Mesodermal cell (in vitro differentiated cells): Measurements from ENCODE around the gene PANK4.

ENCODE experiments used
- H3K27ac ChIP-seq: 2 replicates; pipeline ENCODE4 v1.7.0; 2013; ENCODE audit warnings: mild to moderate bottlenecking, low read depth, low read length, moderate library complexity; ENCODE audit not compliant: severe bottlenecking
- H3K36me3 ChIP-seq: 2 replicates; pipeline ENCODE4 v1.7.1; 2013; ENCODE audit warnings: mild to moderate bottlenecking, low read length, moderate library complexity; ENCODE audit not compliant: control insufficient read depth, insufficient read depth
- H3K4me1 ChIP-seq: one replicate; pipeline ENCODE4 v1.7.1; 2013; ENCODE audit warnings: mild to moderate bottlenecking, low read length; ENCODE audit not compliant: insufficient read depth, control insufficient read depth, poor library complexity, severe bottlenecking
- H3K4me3 ChIP-seq: 2 replicates; pipeline ENCODE4 v1.7.0; 2013; ENCODE audit warnings: low read length, control low read depth, mild to moderate bottlenecking; ENCODE audit not compliant: insufficient read depth, poor library complexity, severe bottlenecking; ENCODE audit errors: extremely low read depth
- H3K9me3 ChIP-seq: 2 replicates; pipeline ENCODE4 v1.7.1; 2013; ENCODE audit warnings: mild to moderate bottlenecking, low read length, moderate library complexity; ENCODE audit not compliant: control insufficient read depth
- WGBS, 2 experiments: methylation state at CpG; one replicate each; pipeline ENCODE4 v1.1.5; 2013; ENCODE audit warnings: missing lambda C conversion rate in 2 of 2; ENCODE audit not compliant: insufficient coverage in 2 of 2; 5-methylcytosine and 5-hydroxymethylcytosine counted together

Gene PANK4

GRCh38 chr1:2527556-2527860 is 1.1 kb upstream of the PANK4 start:
- WGBS, 2 experiments, result 86 to 95% methylated on average over 3 of the region's 4 CpGs
- Histone ChIP-seq H3K36me3 (peaks cover 12% of the 10 kb centered on the region), H3K4me3 (no peak overlapping the region), H3K4me1 (peaks cover 41% of the 10 kb centered on the region), H3K9me3 (no peaks in the 10 kb centered on the region), H3K27ac (no peak overlapping the region)

- WGBS, 2 experiments, result 27 to 28% methylated on average over 18 to 20 of the region's 20 CpGs
- Histone ChIP-seq H3K4me1 (peaks cover 41% of the 10 kb centered on the region), H3K4me3 (peak overlapping the region; percentile 90), H3K9me3 (no peaks in the 10 kb centered on the region), H3K27ac (no peak overlapping the region), H3K36me3 (peaks cover 16% of the 10 kb centered on the region)
Measured at GRCh38 chr1:2526824-2527555, 594 bp upstream of the PANK4 start.

GRCh38 chr1:2525572-2525919 is 850 bp downstream of the PANK4 start:
- no peaks in the 10 kb centered on the region for H3K9me3 ChIP-seq
- 5 to 9% methylated on average over 20 of the region's 20 CpGs for WGBS, 2 experiments
- H3K4me3 ChIP-seq, result peak overlapping the region; percentile 90
- H3K27ac ChIP-seq, result peak overlapping the region; percentile 59
- H3K36me3 ChIP-seq, result peaks cover 30% of the 10 kb centered on the region
- H3K4me1 ChIP-seq, result peaks cover 33% of the 10 kb centered on the region

GRCh38 chr1:2523891-2524609 is 2.3 kb downstream of the PANK4 start:
- Histone ChIP-seq H3K36me3 (peaks cover 45% of the 10 kb centered on the region), H3K4me3 (no peak overlapping the region), H3K9me3 (no peaks in the 10 kb centered on the region), H3K27ac (no peak overlapping the region), H3K4me1 (peaks cover 35% of the 10 kb centered on the region)
- WGBS, 2 experiments, result 92 to 96% methylated on average over 8 to 9 of the region's 10 CpGs

GRCh38 chr1:2523191-2523890 is 3.1 kb downstream of the PANK4 start:
- no peaks in the 10 kb centered on the region for H3K9me3 ChIP-seq
- H3K4me3 ChIP-seq, result no peak overlapping the region
- peaks cover 52% of the 10 kb centered on the region for H3K36me3 ChIP-seq
- H3K27ac ChIP-seq, result peak overlapping the region; percentile 39
- H3K4me1 ChIP-seq, result peaks cover 37% of the 10 kb centered on the region
- 89 to 95% methylated on average over 19 to 28 of the region's 32 CpGs for WGBS, 2 experiments

GRCh38 chr1:2522230-2522629 is 4.2 kb downstream of the PANK4 start:
- WGBS, 2 experiments, result 94 to 98% methylated on average over 7 of the region's 7 CpGs
- H3K9me3 ChIP-seq, result no peaks in the 10 kb centered on the region
- peaks cover 37% of the 10 kb centered on the region for H3K4me1 ChIP-seq
- H3K36me3 ChIP-seq, result peaks cover 64% of the 10 kb centered on the region
- H3K27ac ChIP-seq, result no peak overlapping the region
- H3K4me3 ChIP-seq, result no peak overlapping the region

- Histone ChIP-seq H3K4me3 (no peak overlapping the region), H3K9me3 (no peaks in the 10 kb centered on the region), H3K36me3 (peaks cover 78% of the 10 kb centered on the region), H3K4me1 (peaks cover 30% of the 10 kb centered on the region), H3K27ac (no peak overlapping the region)
- WGBS, 2 experiments, result 96 to 97% methylated on average over 21 of the region's 21 CpGs
Measured at GRCh38 chr1:2520806-2521205, 5.6 kb downstream of the PANK4 start.

- Histone ChIP-seq H3K36me3 (peaks cover 83% of the 10 kb centered on the region), H3K4me3 (no peak overlapping the region), H3K27ac (no peak overlapping the region), H3K9me3 (no peaks in the 10 kb centered on the region), H3K4me1 (peaks cover 28% of the 10 kb centered on the region)
- WGBS, 2 experiments, result 95 to 97% methylated on average over 14 to 15 of the region's 20 CpGs
Measured at GRCh38 chr1:2520206-2520605, 6.2 kb downstream of the PANK4 start.

GRCh38 chr1:2519729-2520128 is 6.7 kb downstream of the PANK4 start:
- Histone ChIP-seq H3K36me3 (peaks cover 86% of the 10 kb centered on the region), H3K4me3 (no peak overlapping the region), H3K27ac (no peak overlapping the region), H3K9me3 (no peaks in the 10 kb centered on the region), H3K4me1 (peaks cover 23% of the 10 kb centered on the region)
- 96 to 98% methylated on average over 26 to 30 of the region's 30 CpGs for WGBS, 2 experiments

GRCh38 chr1:2519029-2519685 is 7.2 kb downstream of the PANK4 start:
- H3K9me3 ChIP-seq, result no peaks in the 10 kb centered on the region
- H3K4me3 ChIP-seq, result no peak overlapping the region
- H3K27ac ChIP-seq, result no peak overlapping the region
- peaks cover 17% of the 10 kb centered on the region for H3K4me1 ChIP-seq
- H3K36me3 ChIP-seq, result peaks cover 88% of the 10 kb centered on the region
- WGBS, 2 experiments, result 95 to 97% methylated on average over 21 to 23 of the region's 25 CpGs
